T-helper 1 cell treated with Interleukin-12 subunit alpha and Interleukin-12 subunit beta and Interleukin-4 antibody, amounts not matched to agents 30 μg/mL and 1 μg/mL, for 36 hours (primary cell): Measurements from ENCODE around the gene SMPX.
A peak's percentile ranks its signal among the peaks of the same experiment; 100 is the strongest.
"Not testable (repeated sequence)": the region's sequence is repeated elsewhere in the genome, so short reads cannot be mapped to it uniquely, and the experiment has no call there.

ENCODE experiments used
- H3K27ac Mint-ChIP-seq: one replicate; pipeline ENCODE4 v1.8.0; 2021; ENCODE audit warnings: mild to moderate bottlenecking, mixed read lengths
- H3K27me3 Mint-ChIP-seq: one replicate; pipeline ENCODE4 v1.8.0; 2021; ENCODE audit warnings: low read depth, mixed read lengths
- H3K36me3 Mint-ChIP-seq: one replicate; pipeline ENCODE4 v1.8.0; 2021; ENCODE audit warnings: low read depth, mixed read lengths
- H3K4me1 Mint-ChIP-seq: one replicate; pipeline ENCODE4 v1.8.0; 2021; ENCODE audit warnings: low read depth, mixed read lengths
- H3K4me3 Mint-ChIP-seq: one replicate; pipeline ENCODE4 v1.8.0; 2021; ENCODE audit warnings: mild to moderate bottlenecking, moderate library complexity, mixed read lengths
- H3K9me3 Mint-ChIP-seq: one replicate; pipeline ENCODE4 v1.8.0; 2021; ENCODE audit warnings: mixed read lengths

The SMPX gene

GRCh38 chrX:21757960-21758359 lies at the start of gene SMPX:
TSS of gene SMPX (minus strand) at chrX:21758116. CDS start at chrX:21754290, 3,826 bp downstream.
- no peaks in the 10 kb centered on the region for H3K36me3 Mint-ChIP-seq

GRCh38 chrX:21806691-21807090 lies 48.8 kb upstream of the SMPX start:
- H3K4me3 Mint-ChIP-seq = no peak overlapping the region
- no peaks in the 10 kb centered on the region for H3K9me3 Mint-ChIP-seq
- H3K36me3 Mint-ChIP-seq = no peaks in the 10 kb centered on the region
- no peaks in the 10 kb centered on the region for H3K4me1 Mint-ChIP-seq
- H3K27me3 Mint-ChIP-seq = peaks cover 4% of the 10 kb centered on the region
- H3K27ac Mint-ChIP-seq = no peak overlapping the region

More at GRCh38 chrX:21757960-21758359, at the start of gene SMPX:
- Mint-ChIP-seq H3K4me3 (no peak within 1 kb of the TSS), H3K4me1 (no peaks in the 10 kb centered on the region), H3K9me3 (no peaks in the 10 kb centered on the region), H3K27ac (no peak within 1 kb of the TSS), H3K27me3 (no peaks in the 10 kb centered on the region)

GRCh38 chrX:21802839-21803238 lies 44.9 kb upstream of the SMPX start:
- Mint-ChIP-seq H3K9me3 (no peaks in the 10 kb centered on the region), H3K27me3 (peaks cover 1% of the 10 kb centered on the region), H3K36me3 (no peaks in the 10 kb centered on the region), H3K4me1 (no peaks in the 10 kb centered on the region), H3K4me3 (no peak overlapping the region), H3K27ac (no peak overlapping the region)

GRCh38 chrX:21802054-21802670 lies 44.2 kb upstream of the SMPX start:
- H3K36me3 Mint-ChIP-seq = no peaks in the 10 kb centered on the region
- H3K4me1 Mint-ChIP-seq = no peaks in the 10 kb centered on the region
- no peaks in the 10 kb centered on the region for H3K9me3 Mint-ChIP-seq
- no peaks in the 10 kb centered on the region for H3K27me3 Mint-ChIP-seq
- H3K27ac Mint-ChIP-seq = no peak overlapping the region
- H3K4me3 Mint-ChIP-seq = no peak overlapping the region

GRCh38 chrX:21800344-21800770 lies 42.4 kb upstream of the SMPX start:
- Mint-ChIP-seq H3K4me1 (no peaks in the 10 kb centered on the region), H3K27ac (no peak overlapping the region), H3K4me3 (no peak overlapping the region), H3K27me3 (no peaks in the 10 kb centered on the region), H3K36me3 (no peaks in the 10 kb centered on the region), H3K9me3 (no peaks in the 10 kb centered on the region)

- H3K4me3 Mint-ChIP-seq = no peak overlapping the region
- no peaks in the 10 kb centered on the region for H3K27me3 Mint-ChIP-seq
- H3K27ac Mint-ChIP-seq = no peak overlapping the region
- H3K4me1 Mint-ChIP-seq = no peaks in the 10 kb centered on the region
- H3K36me3 Mint-ChIP-seq = no peaks in the 10 kb centered on the region
- no peaks in the 10 kb centered on the region for H3K9me3 Mint-ChIP-seq
Observed at GRCh38 chrX:21799767-21800166, 41.9 kb upstream of the SMPX start.

GRCh38 chrX:21798677-21799219 lies 40.8 kb upstream of the SMPX start:
- H3K27ac Mint-ChIP-seq = no peak overlapping the region
- H3K4me1 Mint-ChIP-seq = no peaks in the 10 kb centered on the region
- H3K27me3 Mint-ChIP-seq = no peaks in the 10 kb centered on the region
- H3K9me3 Mint-ChIP-seq = no peaks in the 10 kb centered on the region
- H3K36me3 Mint-ChIP-seq = no peaks in the 10 kb centered on the region
- no peak overlapping the region for H3K4me3 Mint-ChIP-seq

GRCh38 chrX:21781976-21782375 lies 24.1 kb upstream of the SMPX start:
- Mint-ChIP-seq H3K27ac (no peak overlapping the region), H3K36me3 (no peaks in the 10 kb centered on the region), H3K27me3 (peaks cover 7% of the 10 kb centered on the region), H3K9me3 (no peaks in the 10 kb centered on the region), H3K4me1 (peaks cover 16% of the 10 kb centered on the region), H3K4me3 (no peak overlapping the region)

GRCh38 chrX:21781525-21781924 lies 23.6 kb upstream of the SMPX start:
- H3K4me1 Mint-ChIP-seq = peaks cover 16% of the 10 kb centered on the region

GRCh38 chrX:21779095-21779494 lies 21.2 kb upstream of the SMPX start:
- peaks cover 5% of the 10 kb centered on the region for H3K9me3 Mint-ChIP-seq
- peaks cover 26% of the 10 kb centered on the region for H3K4me1 Mint-ChIP-seq
- H3K27ac Mint-ChIP-seq = peak overlapping the region; percentile 16
- H3K36me3 Mint-ChIP-seq = no peaks in the 10 kb centered on the region
- no peaks in the 10 kb centered on the region for H3K27me3 Mint-ChIP-seq
- H3K4me3 Mint-ChIP-seq = no peak overlapping the region

More at GRCh38 chrX:21781525-21781924, 23.6 kb upstream of the SMPX start:
- H3K4me3 Mint-ChIP-seq = no peak overlapping the region
- peaks cover 5% of the 10 kb centered on the region for H3K27me3 Mint-ChIP-seq
- no peak overlapping the region for H3K27ac Mint-ChIP-seq
- H3K36me3 Mint-ChIP-seq = no peaks in the 10 kb centered on the region
- H3K9me3 Mint-ChIP-seq = no peaks in the 10 kb centered on the region

GRCh38 chrX:21778236-21778635 lies 20.3 kb upstream of the SMPX start:
- H3K27me3 Mint-ChIP-seq = no peaks in the 10 kb centered on the region
- peaks cover 7% of the 10 kb centered on the region for H3K9me3 Mint-ChIP-seq
- no peaks in the 10 kb centered on the region for H3K36me3 Mint-ChIP-seq
- H3K4me3 Mint-ChIP-seq = no peak overlapping the region
- H3K27ac Mint-ChIP-seq = no peak overlapping the region
- peaks cover 31% of the 10 kb centered on the region for H3K4me1 Mint-ChIP-seq

- H3K27me3 Mint-ChIP-seq, H3K4me3 Mint-ChIP-seq, H3K27ac Mint-ChIP-seq, H3K36me3 Mint-ChIP-seq: not testable (repeated sequence)
- Mint-ChIP-seq H3K9me3 (peaks cover 14% of the 10 kb centered on the region), H3K4me1 (peaks cover 39% of the 10 kb centered on the region)
Observed at GRCh38 chrX:21775128-21775527, 17.2 kb upstream of the SMPX start.

GRCh38 chrX:21773036-21773435 lies 15.1 kb upstream of the SMPX start:
- H3K4me1 Mint-ChIP-seq = peaks cover 32% of the 10 kb centered on the region
- peaks cover 14% of the 10 kb centered on the region for H3K9me3 Mint-ChIP-seq
- peak overlapping the region; percentile 61 for H3K4me3 Mint-ChIP-seq
- H3K36me3 Mint-ChIP-seq, H3K27me3 Mint-ChIP-seq: not testable (repeated sequence)
- peak overlapping the region; percentile 86 for H3K27ac Mint-ChIP-seq

- H3K9me3 Mint-ChIP-seq = peaks cover 14% of the 10 kb centered on the region
- peaks cover 4% of the 10 kb centered on the region for H3K36me3 Mint-ChIP-seq
- peaks cover 30% of the 10 kb centered on the region for H3K4me1 Mint-ChIP-seq
- peak overlapping the region; percentile 20 for H3K27ac Mint-ChIP-seq
- no peak overlapping the region for H3K4me3 Mint-ChIP-seq
- no peaks in the 10 kb centered on the region for H3K27me3 Mint-ChIP-seq
Observed at GRCh38 chrX:21770631-21771321, 12.9 kb upstream of the SMPX start.

GRCh38 chrX:21766101-21766500 lies 8.2 kb upstream of the SMPX start:
- no peak overlapping the region for H3K4me3 Mint-ChIP-seq
- H3K36me3 Mint-ChIP-seq = no peaks in the 10 kb centered on the region
- H3K4me1 Mint-ChIP-seq = peaks cover 2% of the 10 kb centered on the region
- peaks cover under 1% of the 10 kb centered on the region for H3K9me3 Mint-ChIP-seq
- H3K27me3 Mint-ChIP-seq = no peaks in the 10 kb centered on the region
- H3K27ac Mint-ChIP-seq = no peak overlapping the region
